Fibroblast of skin of left quadriceps (primary cell): ENCODE results near the gene MYO18A.

Experiments used
- DNase-seq, 2 experiments: peaks; one replicate each; pipeline ENCODE4 v3.0.0-alpha.2; 2013; ENCODE audit warnings: low read depth in 2 of 2

MYO18A gene

GRCh38 chr17:29032857-29033197 lies 147.4 kb downstream of the MYO18A start:
- DNase-seq = no peak

- no peak for DNase-seq
These were observed 148.0 kb downstream of the MYO18A start for GRCh38 chr17:29032013-29032856.

GRCh38 chr17:29031488-29031887 lies 148.7 kb downstream of the MYO18A start:
- DNase-seq = no peak

- no peak for DNase-seq
These were observed 155.8 kb downstream of the MYO18A start for GRCh38 chr17:29024316-29024952.

GRCh38 chr17:29022074-29022473 lies 158.1 kb downstream of the MYO18A start:
- DNase-seq = no peak

- no peak for DNase-seq
These were observed 159.0 kb downstream of the MYO18A start for GRCh38 chr17:29021226-29021625.
